Measurements from ENCODE around the gene EXOC8. TPM values are rescaled to one million over a fixed set of nuclear protein-coding genes. Genes with fewer than 3 reads are reported as not detected.

EXOC8 gene
- total and polyA plus RNA-seq, 9 of the 15 experiments (the other 6 are each of a cell fraction or from before 2014, with no cell fraction given), result 2.1 to 13.6 (median 7.2) TPM

DNA sequence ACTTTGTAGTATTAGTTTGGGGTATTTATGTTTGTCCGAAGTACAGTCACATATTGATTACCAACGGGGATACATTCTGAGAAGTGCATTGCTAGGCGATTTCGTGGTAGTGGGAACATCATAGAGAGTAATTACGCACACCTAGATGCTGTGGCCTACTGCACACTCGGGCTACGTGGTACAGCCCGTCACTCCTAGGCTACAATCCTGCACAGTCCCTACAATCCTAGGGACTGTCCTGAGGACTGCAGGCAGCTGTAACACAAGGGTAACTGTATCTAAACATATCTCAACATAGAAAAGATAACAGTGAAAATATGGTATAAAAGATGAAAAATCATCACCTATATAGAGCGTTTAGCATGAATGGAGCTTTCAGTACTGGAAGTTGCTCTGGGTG, 18.6 kb downstream of the EXOC8 start (continued):
- TF ChIP-seq, protein P1, sequence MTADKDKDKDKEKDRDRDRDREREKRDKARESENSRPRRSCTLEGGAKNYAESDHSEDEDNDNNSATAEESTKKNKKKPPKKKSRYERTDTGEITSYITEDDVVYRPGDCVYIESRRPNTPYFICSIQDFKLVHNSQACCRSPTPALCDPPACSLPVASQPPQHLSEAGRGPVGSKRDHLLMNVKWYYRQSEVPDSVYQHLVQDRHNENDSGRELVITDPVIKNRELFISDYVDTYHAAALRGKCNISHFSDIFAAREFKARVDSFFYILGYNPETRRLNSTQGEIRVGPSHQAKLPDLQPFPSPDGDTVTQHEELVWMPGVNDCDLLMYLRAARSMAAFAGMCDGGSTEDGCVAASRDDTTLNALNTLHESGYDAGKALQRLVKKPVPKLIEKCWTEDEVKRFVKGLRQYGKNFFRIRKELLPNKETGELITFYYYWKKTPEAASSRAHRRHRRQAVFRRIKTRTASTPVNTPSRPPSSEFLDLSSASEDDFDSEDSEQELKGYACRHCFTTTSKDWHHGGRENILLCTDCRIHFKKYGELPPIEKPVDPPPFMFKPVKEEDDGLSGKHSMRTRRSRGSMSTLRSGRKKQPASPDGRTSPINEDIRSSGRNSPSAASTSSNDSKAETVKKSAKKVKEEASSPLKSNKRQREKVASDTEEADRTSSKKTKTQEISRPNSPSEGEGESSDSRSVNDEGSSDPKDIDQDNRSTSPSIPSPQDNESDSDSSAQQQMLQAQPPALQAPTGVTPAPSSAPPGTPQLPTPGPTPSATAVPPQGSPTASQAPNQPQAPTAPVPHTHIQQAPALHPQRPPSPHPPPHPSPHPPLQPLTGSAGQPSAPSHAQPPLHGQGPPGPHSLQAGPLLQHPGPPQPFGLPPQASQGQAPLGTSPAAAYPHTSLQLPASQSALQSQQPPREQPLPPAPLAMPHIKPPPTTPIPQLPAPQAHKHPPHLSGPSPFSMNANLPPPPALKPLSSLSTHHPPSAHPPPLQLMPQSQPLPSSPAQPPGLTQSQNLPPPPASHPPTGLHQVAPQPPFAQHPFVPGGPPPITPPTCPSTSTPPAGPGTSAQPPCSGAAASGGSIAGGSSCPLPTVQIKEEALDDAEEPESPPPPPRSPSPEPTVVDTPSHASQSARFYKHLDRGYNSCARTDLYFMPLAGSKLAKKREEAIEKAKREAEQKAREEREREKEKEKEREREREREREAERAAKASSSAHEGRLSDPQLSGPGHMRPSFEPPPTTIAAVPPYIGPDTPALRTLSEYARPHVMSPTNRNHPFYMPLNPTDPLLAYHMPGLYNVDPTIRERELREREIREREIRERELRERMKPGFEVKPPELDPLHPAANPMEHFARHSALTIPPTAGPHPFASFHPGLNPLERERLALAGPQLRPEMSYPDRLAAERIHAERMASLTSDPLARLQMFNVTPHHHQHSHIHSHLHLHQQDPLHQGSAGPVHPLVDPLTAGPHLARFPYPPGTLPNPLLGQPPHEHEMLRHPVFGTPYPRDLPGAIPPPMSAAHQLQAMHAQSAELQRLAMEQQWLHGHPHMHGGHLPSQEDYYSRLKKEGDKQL (CRISPR knock-in tag; IDR thresholded peaks at IDR 0.05; ENCODE audit: borderline replicate concordance), result no peak
- TF ChIP-seq ZNF253 (CRISPR knock-in tag; conservative IDR thresholded peaks at IDR 0.05) (no peak), FIP1L1 (IDR thresholded peaks at IDR 0.05; ENCODE audit: low read depth, low read length, poor library complexity, severe bottlenecking) (no peak), EZH2 (IDR thresholded peaks at IDR 0.05; ENCODE audit: borderline replicate concordance, low read depth, low read length) (no peak), KDM2B (CRISPR knock-in tag; IDR thresholded peaks at IDR 0.05) (no peak), SRSF9 (IDR thresholded peaks at IDR 0.05; ENCODE audit: borderline replicate concordance, low read depth, low read length) (no peak), ZNF3 (CRISPR knock-in tag; IDR thresholded peaks at IDR 0.05) (no peak)
